Choroid plexus epithelial cell (primary cell): ENCODE results near the gene COX5A.
"Not testable (repeated sequence)": the region's sequence is repeated elsewhere in the genome, so short reads cannot be mapped to it uniquely, and the experiment has no call there.

ENCODE experiments used
- DNase-seq: peaks from one replicate; pipeline ENCODE4 v3.0.0-alpha.2; 2010; ENCODE audit warnings: low read depth
- H3K4me3 ChIP-seq: 2 replicates; pipeline ENCODE4 v1.5.1; 2011; ENCODE audit warnings: low read depth, mild to moderate bottlenecking, control low read depth, low read length, moderate library complexity
- CTCF ChIP-seq: conservative IDR thresholded peaks from 2 replicates; pipeline ENCODE4 v1.5.1; 2011; ENCODE audit warnings: low read depth, mild to moderate bottlenecking, control low read depth, inconsistent platforms, low read length, moderate library complexity

Gene COX5A

GRCh38 chr15:74902295-74903075, 35.4 kb downstream of the COX5A start:
- no peak for DNase-seq
- no peak overlapping the region for H3K4me3 ChIP-seq
- TF ChIP-seq CTCF, result no peak

- peak; percentile 89 for TF ChIP-seq CTCF
- peak; percentile 71 for DNase-seq
- no peak overlapping the region for H3K4me3 ChIP-seq
These were observed 36.2 kb downstream of the COX5A start for GRCh38 chr15:74901612-74902063.

GRCh38 chr15:74897300-74897701, 40.6 kb downstream of the COX5A start:
- no peak for DNase-seq
- no peak overlapping the region for H3K4me3 ChIP-seq
- TF ChIP-seq CTCF, result no peak

- DNase-seq, result no peak
- no peak for TF ChIP-seq CTCF
- no peak overlapping the region for H3K4me3 ChIP-seq
These were observed 41.6 kb downstream of the COX5A start for GRCh38 chr15:74896316-74896715.

- H3K4me3 ChIP-seq, result no peak overlapping the region
- no peak for DNase-seq
- TF ChIP-seq CTCF, result no peak
These were observed 42.0 kb downstream of the COX5A start for GRCh38 chr15:74895830-74896229.

- not testable (repeated sequence) for DNase-seq, H3K4me3 ChIP-seq
These were observed 43.5 kb downstream of the COX5A start for GRCh38 chr15:74894383-74894782.

DNA sequence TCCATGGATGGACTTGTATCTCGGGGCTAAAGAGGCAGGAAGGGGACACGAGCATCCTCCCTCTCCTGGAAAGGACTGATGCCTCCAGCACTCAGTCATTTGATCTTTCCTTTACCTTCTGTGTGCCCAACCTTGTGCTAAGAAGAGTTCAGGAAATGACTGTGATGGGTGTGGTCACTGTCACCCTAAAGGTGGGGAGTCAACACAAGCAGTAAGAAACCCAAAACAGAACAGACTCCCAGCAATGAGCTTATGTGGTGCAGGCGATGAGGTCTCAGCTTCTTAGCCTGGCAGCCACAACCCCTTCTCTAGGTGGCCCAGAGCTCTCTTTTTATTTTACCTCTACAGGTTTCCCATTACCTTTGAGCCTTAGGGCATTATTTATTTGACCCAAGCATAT, 44.2 kb downstream of the COX5A start:
- TF ChIP-seq CTCF, result no peak
- H3K4me3 ChIP-seq, result no peak overlapping the region
- DNase-seq, result no peak
